ENCODE data around the gene NAV2. TPM values are rescaled to one million over a fixed set of nuclear protein-coding genes. Genes with fewer than 3 reads are reported as not detected.

NAV2 gene
- total RNA-seq, 1 donor from 2014 or later: 40.6 TPM

GRCh38 chr11:19742588-19743292, 30.1 kb downstream of the NAV2 start:
- DNase-seq (ENCODE audit: extremely low read depth, low read depth, low spot score): peak; percentile 37

DNA sequence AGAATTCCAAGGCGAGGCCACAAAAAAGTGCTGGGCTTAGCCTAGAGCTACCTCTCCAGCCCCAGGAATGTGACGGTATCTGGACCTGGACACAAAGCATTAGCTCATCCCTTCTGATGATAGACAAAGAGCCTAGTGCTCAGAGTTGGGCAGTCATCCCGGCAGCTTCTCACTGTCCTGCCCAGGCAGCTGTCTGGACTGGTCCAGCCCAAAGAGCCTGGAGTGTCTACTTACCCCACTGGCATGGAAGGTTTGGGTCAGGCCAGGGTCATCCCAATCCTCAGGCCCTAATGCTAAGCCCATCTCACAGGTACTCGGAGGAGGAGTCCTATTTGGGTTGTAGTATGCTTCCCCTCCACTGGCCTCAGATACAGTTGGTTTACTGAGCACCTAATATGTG, 31.0 kb downstream of the NAV2 start:
- DNase-seq (ENCODE audit: extremely low read depth, low read depth, low spot score): no peak

- DNase-seq (ENCODE audit: extremely low read depth, low read depth, low spot score): no peak
Observed at GRCh38 chr11:19744130-19744529, 31.5 kb downstream of the NAV2 start.

GRCh38 chr11:19746086-19746485, 33.4 kb downstream of the NAV2 start:
- DNase-seq (ENCODE audit: extremely low read depth, low read depth, low spot score): no peak

GRCh38 chr11:19747634-19748033, 35.0 kb downstream of the NAV2 start:
- DNase-seq (ENCODE audit: extremely low read depth, low read depth, low spot score): no peak

GRCh38 chr11:19751055-19751454, 38.4 kb downstream of the NAV2 start:
- DNase-seq (ENCODE audit: extremely low read depth, low read depth, low spot score): no peak

GRCh38 chr11:19753451-19754106, 40.9 kb downstream of the NAV2 start:
- no peak for DNase-seq (ENCODE audit: extremely low read depth, low read depth, low spot score)

DNA sequence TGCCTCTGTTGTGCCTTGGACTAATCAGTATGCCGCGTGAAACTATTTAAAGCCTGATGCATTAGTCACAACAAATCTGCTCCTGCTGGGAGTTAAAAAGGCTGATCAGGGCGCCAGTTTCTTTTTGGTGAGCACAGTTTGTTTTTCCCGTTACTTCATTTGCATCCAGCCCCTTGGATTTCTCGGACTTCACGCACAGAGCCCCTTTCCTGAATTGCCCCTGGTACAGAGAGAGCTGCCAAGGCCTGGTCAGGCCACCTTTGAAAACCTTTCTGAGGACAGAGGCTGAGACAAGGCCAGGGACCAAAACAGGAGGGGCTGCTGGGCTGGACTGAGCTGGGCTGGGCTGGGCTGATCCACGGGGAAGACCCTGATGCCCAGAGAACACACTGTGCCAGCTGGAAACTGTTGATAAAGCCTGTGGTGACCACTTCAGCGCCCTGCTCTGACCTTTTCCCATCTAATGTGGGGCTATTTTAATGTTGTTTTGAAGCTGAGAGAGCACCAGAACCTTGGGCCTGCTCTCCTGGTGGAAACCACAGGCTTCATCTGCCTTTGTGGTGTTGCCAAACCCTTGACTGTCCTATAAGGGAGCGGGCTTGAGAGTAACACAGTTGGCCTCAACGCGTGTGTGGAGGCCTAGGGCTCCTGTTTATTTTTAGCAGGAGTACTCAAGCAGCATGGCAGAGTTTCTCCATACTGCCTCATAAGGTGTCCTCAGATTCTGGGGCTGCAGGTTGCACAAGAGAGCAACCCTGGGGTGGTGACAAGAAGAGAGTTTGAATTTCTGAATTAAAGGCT, 44.2 kb downstream of the NAV2 start:
- no peak for DNase-seq (ENCODE audit: extremely low read depth, low read depth, low spot score)

DNA sequence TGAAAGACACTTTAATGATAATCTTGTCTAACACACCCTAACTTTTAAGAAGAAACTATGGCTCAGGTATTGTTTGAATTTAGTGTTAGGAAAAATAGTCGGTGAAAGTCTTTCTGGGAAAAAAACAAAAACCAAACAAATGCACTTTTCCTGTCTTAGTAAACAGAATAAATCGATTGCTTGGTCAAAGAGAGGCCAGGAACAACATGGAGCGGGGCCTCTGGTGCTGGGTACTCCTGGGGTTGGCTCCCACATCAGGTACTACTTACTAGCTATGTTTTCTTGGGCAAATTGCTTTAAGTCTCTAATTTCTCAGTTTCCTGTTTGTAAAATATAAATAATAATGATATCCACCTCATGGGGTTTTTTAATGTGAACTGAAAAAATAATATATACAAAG, 46.8 kb downstream of the NAV2 start:
- DNase-seq (ENCODE audit: extremely low read depth, low read depth, low spot score): no peak

- no peak for DNase-seq (ENCODE audit: extremely low read depth, low read depth, low spot score)
Observed at GRCh38 chr11:19762266-19762665, 49.6 kb downstream of the NAV2 start.

DNA sequence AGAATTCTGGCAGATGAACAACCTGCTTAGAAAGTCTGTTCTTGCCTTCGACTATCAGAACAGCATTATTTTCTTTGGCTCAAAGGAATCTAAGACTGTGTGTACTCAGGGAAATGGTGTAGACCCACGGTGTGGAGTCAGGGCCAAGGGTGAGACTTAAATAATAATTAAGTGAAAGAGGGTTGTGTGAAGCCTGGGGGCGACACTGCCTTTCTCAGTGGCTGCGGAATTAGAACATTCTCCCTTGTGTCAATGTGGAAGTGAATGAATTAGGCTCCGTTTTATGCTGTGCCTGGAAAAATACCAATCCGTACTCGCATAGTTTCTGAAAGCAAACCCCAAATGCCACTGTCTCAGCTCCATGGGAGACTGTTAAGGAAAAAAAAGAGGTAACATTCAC, 50.7 kb downstream of the NAV2 start:
- no peak for DNase-seq (ENCODE audit: extremely low read depth, low read depth, low spot score)

GRCh38 chr11:19766206-19766605, 53.6 kb downstream of the NAV2 start:
- DNase-seq (ENCODE audit: extremely low read depth, low read depth, low spot score): no peak

DNA sequence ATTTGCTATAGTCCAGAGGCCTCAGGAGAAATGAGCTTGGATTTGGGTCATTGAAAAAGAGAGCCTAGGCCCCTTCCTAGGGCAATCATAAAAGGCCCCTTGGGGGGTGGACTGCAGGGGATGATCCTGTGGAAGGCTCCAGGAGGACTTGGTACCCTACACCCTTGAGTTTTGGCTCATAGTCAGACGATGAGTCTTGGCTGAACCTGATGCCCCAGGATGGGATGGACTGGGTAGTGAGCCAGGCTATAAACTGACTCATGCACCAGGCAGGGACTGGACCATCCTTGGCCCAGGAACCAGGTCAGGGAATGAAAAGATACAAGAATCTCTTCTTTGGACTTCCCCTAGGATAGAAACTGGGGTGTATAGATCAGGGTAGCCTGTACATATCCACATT, 54.2 kb downstream of the NAV2 start:
- DNase-seq (ENCODE audit: extremely low read depth, low read depth, low spot score): no peak

GRCh38 chr11:19767627-19768151, 55.1 kb downstream of the NAV2 start:
- DNase-seq (ENCODE audit: extremely low read depth, low read depth, low spot score): no peak

DNA sequence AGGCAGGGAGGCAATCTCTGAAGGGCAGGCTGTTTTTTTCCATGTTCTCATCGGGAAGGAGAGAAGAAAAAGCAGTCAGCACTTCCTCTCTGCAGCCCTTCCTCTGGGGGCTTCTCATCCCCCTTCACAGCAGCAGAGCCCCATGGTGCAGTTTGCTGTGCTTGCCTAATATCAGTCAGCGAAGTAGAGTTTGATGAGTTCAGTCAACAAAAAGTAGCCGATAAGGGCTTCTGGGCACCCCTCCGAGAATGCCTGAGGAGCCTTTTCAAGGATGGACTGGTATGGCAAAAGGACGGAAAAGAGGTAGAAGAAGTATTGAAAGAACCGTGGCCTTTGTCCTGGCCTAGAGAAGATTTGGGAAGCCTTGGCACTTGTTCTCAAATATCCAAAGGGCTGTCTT, 55.6 kb downstream of the NAV2 start:
- DNase-seq (ENCODE audit: extremely low read depth, low read depth, low spot score): no peak

GRCh38 chr11:19768815-19769214, 56.2 kb downstream of the NAV2 start:
- no peak for DNase-seq (ENCODE audit: extremely low read depth, low read depth, low spot score)

DNA sequence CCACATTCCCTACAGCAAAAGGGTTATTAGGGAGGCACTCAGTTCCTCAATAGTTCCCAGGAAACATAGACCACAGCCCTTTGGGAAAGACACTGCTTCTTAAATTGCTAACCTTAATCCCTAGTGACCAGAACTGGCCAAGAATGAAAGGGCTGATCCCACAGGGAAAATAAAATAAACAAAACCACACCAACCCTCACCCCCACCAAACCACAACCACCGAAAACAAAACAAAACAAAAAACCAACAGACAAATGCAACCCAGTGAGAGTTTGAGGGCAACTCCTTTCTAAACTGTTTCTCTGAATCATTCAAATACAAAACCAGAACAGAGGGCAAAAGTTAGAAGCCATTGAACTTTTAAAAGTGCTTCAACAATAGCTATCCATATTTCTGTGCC, 57.2 kb downstream of the NAV2 start:
- DNase-seq (ENCODE audit: extremely low read depth, low read depth, low spot score): no peak

DNA sequence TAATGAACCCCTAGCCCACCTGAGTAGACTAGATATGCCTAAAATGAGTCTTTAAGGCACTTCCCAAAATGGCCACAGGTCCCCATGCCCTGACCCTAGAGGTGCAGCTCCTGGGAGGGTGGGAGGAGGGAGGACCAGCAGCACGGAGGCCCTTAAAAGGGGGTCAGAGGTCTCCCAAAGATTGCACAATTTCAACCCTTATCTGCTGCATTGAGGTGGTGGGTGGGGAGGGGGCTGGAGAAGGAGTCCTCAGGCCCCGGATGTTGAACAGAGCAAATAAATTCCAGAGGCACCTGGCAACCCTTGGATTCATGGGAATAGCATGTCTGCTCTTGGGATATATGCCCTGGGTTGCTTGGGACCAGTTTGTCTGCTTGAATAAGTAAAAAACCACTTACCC, 57.6 kb downstream of the NAV2 start:
- no peak for DNase-seq (ENCODE audit: extremely low read depth, low read depth, low spot score)

- DNase-seq (ENCODE audit: extremely low read depth, low read depth, low spot score): no peak
Observed at GRCh38 chr11:19771463-19771862, 58.8 kb downstream of the NAV2 start.

GRCh38 chr11:19772480-19772879, 59.8 kb downstream of the NAV2 start:
- DNase-seq (ENCODE audit: extremely low read depth, low read depth, low spot score): no peak

- no peak for DNase-seq (ENCODE audit: extremely low read depth, low read depth, low spot score)
Observed at GRCh38 chr11:19774329-19774728, 61.7 kb downstream of the NAV2 start.
